NCI-H2107 (cell line): ENCODE results near the gene CD59.
"Not testable (repeated sequence)": the region's sequence is repeated elsewhere in the genome, so short reads cannot be mapped to it uniquely, and the experiment has no call there.

Experiments
- DNase-seq: peaks from one replicate; lab custom pipeline; 2025; lab: John Stamatoyannopoulos, UW

The CD59 gene

DNA sequence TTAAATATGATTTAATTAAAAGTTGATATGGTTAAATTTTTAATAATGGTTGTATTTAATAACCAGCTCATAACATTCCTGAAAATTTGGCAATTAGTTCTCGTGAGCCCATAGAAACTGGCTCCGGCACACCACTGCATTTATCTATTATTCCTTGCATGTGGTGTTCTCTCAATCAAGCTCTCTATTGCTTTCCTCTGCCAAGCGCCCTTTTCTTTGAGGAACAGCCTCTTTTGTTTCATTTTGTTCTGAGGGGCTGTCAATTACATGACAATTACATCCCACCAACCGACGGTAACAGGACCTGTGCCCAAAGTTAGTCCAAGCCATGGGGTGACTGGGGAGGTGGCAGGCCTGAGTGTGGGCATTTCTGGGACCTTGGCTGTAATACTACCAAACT is 43.7 kb downstream of the CD59 start:
- DNase-seq, result no peak

DNA sequence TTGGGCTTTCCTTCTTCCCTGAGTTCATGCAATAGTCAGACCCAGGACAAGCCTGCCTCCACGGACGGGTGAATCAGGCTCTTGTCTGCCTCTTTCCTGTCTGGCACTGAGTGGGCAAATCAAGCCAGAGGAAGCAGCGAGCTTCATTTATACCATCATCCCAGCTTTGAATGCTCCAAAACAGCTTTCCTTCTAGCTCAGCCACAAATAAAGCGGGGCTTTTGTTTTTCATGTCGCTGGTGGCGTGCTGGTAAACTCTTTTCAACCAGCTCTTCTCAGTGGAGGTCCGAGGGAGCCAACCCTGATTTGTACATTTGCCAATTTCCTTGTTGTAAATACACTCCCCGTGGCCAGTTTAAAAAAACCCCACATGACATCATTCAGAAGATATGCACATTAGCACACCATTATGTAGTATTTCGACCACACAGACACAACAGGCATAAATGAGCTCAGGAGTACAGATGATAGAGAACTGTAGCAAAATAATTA is 44.2 kb downstream of the CD59 start:
- peak; percentile 61 for DNase-seq

DNA sequence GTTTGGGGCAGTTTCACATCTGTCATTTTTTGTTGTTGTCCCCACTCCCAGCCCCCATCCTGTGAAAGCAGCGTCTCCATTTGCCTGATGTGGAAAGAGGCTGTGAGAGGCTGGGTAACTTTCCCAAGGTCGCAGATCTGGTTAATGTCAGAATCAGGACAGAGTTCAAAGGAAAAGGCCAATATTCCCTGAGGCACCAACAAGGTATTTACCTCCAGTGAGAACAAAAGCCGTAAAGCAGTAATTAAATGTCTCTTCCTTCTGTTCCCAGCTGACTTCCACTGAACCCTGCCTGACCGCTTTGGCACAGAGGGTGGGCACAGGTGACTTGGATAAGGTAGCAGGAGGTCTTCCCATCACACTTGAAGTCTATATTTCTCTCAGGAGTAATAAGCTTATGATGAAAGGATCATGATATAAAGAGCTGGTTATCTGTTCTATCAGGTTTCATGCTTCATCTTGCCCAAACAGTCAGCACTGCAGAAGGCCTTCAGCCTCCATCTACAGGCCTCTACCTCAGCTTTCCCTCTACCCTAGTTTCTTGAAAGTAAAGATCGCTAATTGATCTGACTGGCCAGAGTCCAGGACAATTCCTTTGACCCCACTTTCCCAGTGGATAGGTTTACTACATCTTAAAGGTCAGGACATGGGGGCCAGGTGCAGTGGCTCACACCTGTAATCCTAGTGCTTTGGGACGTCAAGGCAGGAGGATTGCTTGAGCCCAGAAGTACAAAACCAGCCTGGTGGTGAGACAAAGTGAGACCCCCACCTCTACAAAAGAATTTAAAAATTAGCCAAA is 45.0 kb downstream of the CD59 start:
- DNase-seq, result no peak

DNA sequence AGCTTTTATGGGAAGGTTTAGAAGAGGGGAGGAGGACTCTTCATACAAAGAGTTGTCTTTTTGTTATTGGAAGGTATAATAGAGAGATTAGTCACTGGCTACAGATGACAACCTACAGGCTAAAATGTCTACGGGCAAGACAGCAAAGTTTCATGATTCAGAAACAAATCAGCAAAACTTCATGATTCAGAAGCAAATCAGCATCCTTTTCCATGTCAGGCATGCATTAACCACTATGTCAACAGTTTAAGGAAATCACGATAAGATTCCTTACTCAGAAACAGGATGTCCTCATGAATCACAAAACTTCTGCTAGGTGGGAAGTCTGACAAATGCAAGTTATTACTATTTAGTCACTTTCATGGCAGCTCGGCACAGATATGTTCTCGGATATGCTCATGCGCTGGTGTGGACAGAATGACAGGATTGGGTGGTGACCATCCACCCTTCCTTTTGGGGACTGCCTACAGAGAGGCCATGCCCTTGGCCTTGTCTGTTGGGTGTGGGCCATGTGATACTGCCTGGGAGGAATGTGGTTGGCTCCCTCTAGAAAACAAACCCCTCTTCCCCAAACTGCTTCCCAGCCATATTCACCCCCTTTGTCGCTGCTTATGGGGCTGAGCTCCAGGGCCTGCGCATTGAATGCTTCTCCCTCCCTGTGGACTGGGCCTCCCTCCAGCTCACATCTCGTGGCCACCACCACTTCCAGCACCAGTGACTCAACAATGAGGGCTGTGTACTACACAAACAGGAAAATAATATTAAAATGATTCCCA is 45.7 kb downstream of the CD59 start:
- DNase-seq, result no peak

DNA sequence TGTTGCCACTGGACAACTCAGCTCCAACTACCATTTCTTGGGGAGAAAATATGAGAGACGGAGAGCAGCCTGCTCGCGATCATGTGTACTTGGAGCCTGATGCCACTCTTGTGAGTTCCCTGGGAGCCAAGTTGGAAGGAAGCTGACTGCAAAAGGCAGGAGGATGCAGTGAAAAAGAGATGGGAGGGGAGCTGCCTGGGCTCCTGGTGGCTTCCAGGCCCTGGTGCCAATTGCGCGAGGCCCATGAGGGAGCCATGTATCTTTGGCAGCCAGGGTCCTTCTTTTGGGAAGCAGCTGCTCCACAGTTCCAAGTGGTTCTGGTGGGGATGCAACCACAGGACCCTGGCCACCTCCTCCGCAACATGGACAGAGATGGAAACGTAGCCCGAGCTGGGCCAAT is 46.7 kb downstream of the CD59 start:
- DNase-seq, result no peak

DNA sequence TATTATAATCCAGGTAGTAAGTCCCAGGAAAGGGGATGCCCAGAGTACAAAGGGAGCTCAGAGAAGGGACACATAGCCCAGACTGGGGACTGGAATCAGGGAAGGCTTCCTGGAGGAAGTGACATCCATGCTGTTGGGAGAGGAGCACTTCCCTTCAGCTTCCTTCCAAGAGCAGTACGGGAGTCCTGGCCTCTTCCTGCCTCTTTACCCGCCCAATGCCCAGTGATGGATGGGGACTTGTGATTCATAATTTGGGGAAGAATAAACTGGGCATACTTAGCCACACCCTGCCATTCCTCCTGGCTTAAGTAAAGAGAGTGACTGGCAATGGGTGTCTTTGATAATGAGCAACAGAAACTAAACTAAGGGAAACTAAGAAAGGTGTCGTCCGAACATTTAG is 47.1 kb downstream of the CD59 start:
- no peak for DNase-seq

DNA sequence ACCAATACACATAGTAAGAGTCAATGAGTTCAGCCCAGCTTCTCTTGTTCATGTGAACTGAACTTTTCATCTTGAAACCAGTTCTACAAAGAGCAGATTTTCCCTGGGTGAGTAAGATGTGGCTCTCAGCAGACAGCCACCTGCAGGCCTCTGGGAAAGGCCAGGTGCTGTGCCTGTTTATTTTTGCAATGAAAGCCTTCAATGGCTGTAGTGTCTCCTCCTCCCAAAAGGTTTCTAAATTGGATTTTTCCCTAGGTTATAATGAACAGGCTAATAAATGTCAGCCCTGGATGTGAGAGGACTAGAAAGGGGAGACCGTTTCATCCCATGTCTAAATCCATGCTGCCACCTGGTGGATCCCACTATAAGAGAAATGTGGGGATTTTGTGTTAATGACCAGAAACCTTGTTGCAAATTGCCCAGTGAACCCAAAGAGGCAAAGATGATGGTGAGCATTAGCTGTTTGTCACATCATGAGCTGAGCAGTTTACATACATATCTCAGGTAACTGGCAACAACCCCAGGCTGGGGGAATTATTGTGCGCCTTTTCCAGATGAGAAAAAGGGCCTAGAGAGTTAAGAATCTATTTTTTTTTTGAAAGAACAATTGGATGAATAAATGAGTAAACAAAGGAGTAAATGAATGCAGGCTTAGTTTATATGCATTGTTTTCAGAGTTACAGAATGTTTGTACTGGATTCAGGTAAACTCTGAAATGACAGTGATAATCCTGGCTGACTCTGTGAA is 48.3 kb downstream of the CD59 start:
- DNase-seq, result peak; percentile 54

DNA sequence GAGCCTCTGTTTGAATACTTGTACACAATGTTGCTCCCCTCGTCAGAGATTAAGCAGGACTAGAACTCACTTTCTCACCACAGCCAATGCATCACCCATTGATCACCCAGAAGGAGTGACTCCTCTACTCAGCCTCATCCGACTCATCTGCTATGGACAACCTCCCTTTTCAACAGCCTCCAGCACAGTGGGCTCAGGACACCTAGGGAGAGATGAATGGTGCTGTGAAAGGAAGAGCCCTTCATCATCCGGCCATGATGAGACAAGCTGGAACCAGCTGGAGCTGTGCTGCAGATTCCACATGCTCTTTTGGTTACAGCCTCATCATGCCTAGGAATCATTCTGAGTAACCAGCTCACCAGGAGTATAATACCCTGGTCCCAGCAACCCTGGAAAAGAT is 51.1 kb downstream of the CD59 start:
- DNase-seq, result no peak

DNA sequence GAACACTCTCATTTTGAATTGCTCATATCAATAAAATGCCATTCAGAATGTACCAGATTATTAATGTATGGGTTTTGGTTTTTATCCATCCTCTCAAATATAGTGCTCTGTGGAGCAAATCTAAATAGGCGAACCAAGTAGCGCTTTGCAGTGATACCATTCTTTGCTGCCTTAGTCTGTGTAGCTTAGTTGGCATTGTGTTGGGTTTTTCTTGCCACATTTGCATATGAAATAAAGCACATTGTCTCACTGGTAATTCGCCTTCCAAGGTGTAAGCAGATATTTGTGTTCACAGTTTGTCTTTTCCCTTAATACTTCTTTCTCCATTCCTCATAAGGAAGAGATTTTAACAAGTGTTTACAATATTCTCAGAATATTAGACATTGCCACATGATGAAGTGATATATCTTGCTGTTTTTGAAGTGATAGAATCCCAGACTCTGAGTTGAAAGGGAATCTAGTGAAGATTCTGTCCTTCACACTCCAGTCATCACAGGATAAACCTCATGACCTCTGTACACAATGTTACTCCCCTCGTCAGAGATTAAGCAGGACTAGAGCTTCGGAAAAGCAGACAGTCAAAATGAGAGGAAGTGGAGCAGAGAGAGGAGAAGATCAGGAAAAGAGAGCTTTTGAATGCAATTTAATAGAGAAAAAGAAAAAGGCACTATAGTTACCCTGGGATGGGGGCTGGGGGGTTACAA is 52.1 kb downstream of the CD59 start:
- DNase-seq, result no peak

DNA sequence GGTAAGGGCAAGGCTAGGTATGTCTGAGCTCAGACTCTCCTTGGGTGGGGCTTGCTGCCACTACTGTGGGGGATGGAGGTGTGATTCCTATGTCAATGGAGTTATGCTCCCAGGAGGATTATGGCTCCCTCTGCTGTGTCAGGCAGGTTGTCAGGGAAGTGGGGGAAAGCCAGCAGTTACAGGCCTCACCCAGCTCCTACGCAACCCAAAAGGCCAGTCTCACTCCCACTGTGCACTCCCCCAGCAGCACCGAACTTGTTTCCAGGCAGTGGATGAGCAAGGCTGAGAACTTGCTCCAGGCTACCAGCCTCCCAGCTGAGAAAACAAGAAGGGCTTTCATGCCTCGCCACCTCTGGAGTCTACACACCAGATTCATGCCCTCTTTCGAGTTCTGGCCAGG is 53.8 kb downstream of the CD59 start:
- DNase-seq, result no peak

DNA sequence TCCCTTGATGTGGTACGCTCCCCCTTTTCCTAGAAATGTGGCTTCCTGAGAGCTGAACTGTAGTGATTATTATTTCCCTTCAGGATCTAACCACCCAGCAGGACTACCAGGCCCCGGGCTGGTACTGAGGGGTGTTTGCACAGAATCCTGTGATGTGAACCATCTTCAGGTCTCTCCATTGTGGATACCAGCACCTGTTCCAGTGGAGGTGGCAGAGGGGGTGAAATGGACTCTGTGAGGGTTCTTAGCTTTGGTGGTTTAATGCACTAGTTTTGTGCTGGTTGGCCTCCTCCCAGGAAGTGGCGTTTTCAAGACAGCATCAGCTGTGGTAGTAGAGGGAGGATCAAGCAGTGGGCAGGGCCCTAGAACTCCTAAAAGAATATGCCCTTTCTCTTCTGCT is 54.2 kb downstream of the CD59 start:
- no peak for DNase-seq

DNA sequence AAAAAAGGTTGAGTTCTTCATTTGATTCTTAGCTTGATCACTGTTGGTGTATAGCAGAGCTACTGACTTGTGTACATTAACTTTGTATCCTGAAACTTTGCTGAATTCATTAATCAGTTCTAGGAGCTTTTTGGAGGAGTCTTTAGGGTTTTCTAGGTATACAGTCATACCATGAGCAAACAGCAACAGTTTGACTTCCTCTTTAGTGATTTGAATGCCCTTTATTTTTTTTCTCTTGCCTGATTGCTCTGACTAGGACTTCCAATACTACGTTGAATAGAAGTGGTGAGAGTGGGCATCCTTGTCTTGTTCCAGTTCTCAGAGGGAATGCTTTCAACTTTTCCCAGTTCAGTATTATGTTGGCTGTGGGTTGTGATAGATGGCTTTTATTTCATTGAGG is 57.6 kb downstream of the CD59 start:
- not testable (repeated sequence) for DNase-seq

DNA sequence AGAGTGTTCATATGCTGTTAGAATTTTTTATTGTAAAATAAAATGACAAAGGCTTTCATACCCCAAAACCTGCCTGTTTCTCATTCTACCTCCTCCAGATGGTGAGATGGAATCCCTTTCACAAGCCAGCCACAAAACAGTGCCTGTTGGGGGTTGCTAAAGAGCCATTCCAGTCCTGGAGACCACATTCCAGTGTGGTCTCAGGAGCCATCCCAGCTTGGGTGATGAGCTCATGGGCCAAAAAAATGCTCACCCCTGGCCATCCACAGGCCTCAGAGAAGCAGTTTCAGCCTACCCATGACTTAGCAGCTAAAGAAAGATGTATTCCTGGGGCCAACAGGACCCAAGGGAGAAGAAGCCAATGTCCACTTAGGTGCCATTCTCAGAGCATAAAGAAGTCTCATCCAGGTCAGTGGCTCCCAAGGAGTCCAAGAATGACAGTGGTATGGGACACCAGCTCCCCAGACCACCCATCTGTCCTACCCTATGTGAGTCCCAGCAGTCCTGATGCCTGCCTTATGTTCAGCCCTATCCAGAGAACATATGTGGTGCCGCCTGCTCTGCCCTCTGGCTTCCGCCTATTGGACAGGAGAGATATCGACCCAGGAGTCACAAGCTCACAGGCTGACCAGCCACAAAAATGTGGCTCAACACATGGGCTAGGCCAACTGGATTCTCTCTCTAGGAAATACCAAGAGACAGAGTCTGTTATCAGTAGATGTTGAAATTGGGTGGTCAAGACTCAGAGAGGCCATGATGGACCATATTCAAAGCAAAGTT is 62.0 kb downstream of the CD59 start:
- no peak for DNase-seq

DNA sequence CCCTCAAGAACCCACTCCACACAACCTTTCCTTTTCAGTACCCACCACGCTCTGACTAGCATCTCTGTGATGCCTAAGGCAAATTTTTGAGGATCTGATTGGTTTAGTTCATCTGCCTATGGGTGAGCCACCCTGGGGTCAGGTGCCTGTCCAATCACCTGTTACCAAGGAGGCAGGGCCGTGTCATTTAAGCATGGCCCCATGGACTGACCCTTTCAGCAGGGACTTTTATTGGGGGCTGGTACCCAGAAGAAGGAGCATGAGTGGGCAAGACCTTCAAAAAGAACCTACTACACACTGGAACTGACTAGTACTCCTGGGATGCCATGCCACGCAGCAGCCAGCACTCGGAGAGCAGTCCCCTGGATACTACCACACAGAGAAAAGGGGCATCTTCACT is 64.0 kb downstream of the CD59 start:
- DNase-seq, result no peak

DNA sequence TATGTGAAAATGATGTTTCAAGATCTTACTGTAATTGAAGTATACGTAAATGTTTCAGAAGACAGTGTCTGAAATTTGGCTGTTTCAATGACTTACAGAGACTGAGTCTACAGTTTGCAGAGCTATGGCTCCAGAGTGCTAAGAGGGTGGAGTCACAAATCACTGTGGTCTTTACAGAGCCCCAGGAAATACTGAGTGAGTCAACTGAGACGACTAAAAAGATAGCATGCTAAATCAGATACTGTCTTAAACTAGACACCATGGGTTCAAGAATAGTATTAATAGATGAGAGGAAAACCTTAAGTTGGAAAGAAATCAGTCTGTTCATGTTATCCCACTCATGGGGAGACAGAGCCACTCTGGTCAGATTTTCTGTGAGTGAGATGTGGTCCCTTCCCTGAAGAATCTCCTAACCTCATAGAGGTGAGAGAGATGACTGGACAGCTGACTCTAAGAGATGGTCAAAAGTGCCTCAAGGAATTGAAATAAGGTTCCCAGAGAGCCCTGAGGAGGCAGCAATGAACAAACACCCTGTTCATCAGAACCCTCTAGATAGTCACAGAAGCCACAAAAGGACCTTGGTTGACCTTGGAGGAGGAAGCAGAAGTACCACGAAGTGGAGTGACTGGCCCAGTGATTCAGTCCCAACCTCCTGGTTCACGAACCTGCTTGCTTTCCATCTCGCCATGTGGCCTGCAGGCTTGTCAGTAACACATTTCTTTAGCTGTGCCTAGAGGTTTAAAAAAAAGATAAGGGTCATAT is 65.8 kb downstream of the CD59 start:
- DNase-seq, result no peak

DNA sequence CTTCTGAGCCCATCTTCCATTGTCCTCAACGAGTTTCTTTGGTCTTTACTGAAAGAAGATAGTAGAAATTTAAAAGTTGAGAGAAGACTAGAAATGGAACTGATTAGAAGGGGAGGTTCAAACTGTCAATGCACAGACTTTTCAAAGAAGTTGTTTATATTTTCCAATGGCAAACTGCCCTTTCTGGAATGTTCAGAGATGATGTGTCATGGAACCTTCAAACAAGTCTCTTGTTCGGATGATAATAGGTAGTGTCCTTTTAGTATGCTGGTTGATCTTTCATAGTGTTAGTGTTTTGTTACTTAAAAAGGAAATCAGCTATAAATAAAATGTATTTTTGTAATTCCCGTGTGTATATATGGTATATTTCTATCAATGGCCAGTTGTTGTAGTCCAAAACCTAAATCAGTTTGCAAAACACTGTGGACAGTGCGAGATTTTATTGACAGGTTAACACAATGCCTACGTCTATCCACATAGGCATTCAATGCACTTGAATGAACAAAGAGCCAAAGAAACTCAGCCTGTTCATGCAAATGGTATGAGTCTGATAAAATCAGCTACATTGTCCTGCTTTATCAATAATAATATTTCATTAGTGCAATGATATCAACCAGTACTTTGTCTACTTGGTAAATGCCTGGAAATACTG is 66.5 kb downstream of the CD59 start:
- DNase-seq, result no peak

DNA sequence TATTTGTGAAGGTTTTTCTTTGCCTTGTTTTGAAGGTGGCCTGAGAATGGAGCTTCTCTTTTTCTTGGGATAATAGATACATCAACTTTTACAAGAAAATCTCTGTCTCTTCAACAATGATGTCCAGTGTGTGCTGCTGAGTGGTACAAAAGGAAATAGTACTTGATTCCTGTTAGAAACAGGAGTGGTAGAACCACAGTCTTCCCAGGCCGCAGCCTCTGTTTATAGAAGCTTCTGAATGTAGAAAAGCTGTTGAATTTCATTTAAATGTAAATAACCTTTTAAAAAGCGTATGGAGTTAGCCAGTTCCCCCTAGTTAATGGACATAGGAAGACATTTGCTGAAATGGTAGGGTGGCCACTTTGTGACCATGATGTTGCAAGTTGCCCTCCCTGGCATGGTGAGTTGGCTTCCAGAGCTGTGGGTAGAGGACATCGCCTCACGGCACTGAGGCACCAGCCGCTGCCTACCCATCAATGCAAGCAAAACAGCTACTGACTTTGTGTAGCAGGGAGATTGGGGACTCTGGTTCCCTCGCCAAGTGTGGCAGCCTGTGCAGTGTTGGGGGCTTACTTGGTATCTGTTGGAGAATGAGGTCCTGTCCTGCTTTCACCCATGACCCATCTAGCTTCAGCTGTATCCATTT is 67.1 kb downstream of the CD59 start:
- no peak for DNase-seq

DNA sequence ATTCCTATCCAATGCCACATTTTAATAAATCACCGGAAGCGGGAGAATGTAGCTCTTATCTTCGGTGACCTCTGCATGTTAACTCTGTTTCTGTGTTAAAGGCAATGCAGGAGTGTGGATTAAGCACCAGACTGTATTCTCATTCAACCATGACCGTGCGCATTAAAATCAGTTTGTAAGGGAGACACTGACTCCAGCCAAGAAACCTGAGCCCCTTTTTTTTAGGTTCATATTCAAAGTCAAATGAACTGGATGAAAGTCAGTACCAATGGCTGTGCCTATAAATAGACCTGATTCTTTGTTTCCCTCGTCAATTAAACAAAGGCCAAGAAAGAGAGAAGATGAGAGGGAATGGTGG is 67.8 kb downstream of the CD59 start:
- DNase-seq, result peak; percentile 71

DNA sequence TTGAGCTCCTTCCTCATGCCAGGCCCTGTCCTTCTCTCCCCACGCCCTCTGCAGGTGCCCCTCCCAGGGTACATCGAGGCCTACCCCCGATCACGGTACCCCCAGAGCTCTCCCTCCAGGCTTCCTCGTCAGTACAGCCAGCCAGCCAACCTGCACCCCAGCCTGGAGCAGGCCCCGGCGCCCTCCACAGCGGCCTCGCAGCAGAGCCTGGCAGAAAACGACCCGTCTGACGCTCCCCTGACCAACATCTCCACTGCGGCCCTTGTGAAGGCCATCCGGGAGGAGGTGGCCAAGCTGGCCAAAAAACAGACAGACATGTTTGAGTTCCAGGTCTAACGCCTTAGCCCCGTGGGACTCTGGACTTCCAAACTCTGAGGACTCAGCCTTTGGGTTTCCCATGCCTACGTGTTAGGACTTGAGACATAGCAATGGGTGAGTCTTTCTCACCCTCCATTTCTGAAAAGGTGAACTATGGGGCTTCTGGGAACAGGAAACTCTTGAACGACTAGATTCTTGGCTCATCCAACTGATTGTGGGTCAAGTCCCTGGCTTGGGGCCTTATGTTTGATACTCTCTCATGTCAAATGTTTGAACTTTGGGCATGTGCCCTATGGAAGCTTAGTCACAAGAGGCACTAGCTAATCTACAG is 68.3 kb downstream of the CD59 start:
- no peak for DNase-seq
